ENCODE measurements around the gene DPYSL5. TPM values are rescaled to one million over a fixed set of nuclear protein-coding genes. Genes with fewer than 3 reads are reported as not detected.
A peak's percentile ranks its signal among the peaks of the same experiment; 100 is the strongest.

The DPYSL5 gene
- total RNA-seq, 2 donors from 2014 or later, result not detected

DNA sequence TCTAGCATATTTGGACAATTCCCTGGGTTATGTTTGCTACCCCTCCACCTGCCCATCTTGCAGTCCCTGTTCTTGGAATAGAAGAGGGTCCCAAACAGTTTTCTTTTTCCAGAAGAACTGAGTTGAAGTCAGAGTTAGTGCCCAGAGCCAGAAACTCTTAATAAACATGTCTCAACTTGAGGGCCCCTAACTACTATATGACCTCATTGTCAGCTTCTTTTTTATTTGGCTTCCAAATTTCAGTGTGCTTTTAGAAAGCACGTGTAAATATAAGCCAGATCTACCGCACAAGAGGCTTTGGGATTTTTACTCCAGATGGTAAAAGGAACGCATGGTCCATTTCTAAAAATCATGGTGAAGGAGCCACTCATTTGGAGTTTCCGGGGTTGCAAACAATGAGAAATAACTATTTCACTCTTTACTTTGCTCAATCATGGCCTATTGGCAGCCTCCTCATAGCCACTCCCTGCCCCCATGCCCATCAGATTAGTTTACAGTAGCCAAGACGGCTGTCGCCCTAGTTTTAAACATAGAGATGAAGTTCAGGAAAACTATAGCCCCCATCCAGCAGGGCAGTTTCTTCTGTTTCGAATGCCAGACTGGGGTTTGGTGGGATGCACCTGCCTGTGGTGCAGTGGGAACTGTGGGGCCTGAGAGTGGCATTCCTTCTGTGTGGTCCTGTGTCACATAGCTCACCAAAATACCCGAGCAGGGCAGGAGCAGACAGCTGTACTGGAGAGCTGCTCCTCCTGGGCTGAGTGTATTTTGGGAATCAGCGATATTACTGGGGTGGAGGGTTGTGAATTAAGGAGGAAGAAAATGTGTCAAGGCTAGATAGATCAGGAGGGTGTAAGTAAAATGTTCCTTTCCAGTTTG is 124.2 kb downstream of the DPYSL5 start:
- ATAC-seq, result no peak
- no peak for DNase-seq
- intact Hi-C loops (cut with DNase I), result no loop called here

DNA sequence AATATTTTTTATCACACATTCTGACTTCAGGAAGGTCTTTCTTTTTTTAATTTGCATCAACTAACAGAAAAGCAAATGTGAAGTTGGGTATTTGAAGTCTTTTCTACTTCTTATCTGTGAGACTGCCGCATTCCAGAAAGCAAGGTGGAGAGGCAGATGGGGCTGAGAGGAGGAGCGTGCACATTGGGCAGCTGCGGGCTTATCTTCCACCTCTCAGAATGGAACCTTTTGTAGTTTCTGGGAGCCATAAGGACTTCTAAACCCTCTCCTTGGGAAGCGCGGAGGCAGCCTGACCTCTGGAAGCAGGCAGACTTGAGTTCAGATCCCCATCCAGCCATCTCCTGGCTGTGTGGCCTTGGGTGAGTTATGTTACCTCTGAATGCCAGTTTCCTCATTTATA is 126.4 kb downstream of the DPYSL5 start:
- ATAC-seq (no peak), DNase-seq (no peak)

DNA sequence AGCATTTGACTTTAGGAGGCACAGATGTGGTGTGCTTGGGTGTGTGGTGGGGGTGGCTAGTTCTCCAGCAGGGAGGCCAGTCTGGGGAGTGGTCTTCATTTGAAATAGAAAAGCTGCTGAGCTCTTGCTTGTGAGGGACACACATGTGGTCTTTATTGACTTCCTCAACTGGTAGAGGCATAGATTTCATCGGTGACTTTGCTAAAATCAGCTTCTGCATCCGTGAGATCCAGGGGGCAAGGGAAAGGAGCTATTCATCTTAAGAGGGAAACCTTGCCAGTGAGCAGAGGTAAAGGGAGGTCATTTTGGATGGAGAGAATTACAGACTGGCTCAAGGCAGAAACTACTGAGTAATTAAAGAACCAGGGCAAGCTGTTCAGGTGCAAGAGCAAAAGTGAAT is 127.2 kb downstream of the DPYSL5 start:
- intact Hi-C loops (cut with DNase I), result no loop called here
- no peak for DNase-seq
- ATAC-seq, result no peak

More for the DNA sequence above, 126.4 kb downstream of the DPYSL5 start:
- intact Hi-C loops (cut with DNase I), result no loop called here

DNA sequence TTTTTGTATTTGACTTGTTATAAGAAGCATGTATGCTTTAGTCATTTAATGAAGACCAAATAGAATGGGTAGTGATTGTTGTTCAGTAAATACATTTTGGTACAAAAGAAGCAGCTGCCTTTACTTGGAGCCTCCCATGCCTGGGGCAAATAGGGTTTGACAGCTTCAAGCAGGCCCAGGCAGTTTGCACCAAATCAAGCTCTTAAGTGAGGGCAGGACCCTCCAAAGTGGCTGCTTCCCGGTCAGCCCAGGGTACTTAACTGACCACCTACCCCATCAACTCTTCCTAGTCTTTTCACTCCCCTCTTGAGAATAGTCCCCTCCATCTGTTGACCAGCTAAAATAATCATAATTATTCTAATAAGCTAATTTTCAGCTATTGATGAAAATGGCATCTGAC is 127.7 kb downstream of the DPYSL5 start:
- intact Hi-C loops (cut with DNase I), result no loop called here
- ATAC-seq, result no peak
- no peak for DNase-seq

DNA sequence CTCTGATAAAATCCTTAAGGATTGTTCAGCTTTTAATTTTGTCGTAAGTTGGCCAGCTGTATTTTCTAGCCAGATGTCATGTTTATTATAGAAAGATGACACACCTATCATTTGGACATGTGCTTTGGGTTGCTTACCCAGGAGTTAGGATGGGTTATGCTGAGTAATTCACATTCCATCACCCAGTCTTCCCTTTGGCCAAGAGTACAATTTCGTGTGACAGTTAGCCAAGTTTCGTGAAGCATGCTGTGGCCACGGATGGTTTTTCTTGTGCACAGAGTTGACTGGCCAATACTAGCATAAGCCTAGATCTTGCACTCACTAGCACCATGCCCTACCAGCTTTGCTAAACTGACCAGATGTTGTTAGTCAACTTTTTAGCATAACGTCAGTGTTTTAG is 128.3 kb downstream of the DPYSL5 start:
- DNase-seq, result no peak
- peak in 1 of 2 donors; percentile 9 for ATAC-seq
- intact Hi-C loops (cut with DNase I), result no loop called here

DNA sequence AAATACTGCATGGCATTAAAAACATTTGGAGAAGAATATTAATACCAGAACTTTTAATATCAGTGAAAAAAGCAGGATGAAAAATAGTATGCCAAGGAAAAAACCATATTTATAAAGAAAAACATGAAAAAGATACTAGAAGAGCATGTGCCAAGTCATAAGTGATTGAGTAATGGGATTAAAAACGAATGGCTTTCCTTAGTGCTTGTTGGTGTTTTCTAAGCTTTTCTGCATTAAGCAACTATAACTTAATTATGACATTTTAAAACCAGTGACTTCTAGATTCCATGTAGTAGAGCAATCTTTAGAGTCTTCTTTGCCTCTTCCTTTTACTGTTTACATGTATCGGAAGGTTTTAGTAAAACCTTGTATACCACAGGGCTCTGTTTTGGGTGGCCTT is 129.1 kb downstream of the DPYSL5 start:
- ATAC-seq, result no peak
- intact Hi-C loops (cut with DNase I), result no loop called here
- no peak for DNase-seq

DNA sequence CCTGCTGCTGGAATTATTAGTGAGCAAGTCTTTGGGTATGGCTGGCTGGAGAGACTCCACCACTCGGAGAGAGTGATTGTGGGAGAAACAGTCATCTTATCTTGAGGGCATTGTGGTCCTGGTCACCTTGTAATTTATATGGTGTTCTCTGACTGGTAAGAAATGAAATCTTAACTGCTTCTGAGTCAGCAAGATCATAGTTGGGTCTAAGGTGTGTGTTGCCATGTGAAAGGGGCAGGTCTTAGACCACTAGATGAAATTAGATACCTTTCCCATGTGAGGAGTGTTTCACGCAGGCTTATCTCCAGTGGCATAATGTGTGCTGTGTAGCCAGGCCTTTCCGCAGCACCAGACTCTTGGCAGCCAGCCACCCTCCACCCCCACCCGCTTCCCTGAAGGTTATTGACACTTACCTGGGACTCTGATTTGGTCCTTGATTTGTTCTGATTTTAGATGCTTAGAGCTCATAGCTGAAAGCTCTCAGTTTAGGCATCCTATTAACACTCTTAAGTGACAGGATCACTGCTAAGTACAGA is 130.2 kb downstream of the DPYSL5 start:
- peak; percentile 42 to 54 for ATAC-seq
- peak; percentile 42 for DNase-seq
- intact Hi-C loops (cut with DNase I), result no loop called here

DNA sequence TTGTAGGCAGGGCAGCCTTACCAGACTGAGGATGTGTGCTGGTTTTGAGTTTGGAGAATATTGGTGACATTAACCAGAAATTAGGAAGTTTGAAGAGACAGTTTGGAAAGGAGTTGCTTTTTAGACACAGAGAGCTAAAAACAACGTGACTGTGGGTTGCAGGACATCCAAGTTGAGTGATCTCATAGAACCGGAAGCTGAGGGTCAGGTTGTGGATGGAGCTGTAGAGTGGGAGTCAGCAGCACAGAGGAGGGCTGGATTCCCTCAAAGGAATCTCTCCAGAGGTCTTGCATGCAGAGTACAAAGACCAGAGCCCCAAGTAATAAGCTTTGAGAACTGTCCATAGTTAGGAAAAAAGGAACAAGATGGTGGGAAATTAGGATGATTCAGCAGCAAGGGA is 131.8 kb downstream of the DPYSL5 start:
- intact Hi-C loops (cut with DNase I), result no loop called here
- DNase-seq (no peak), ATAC-seq (no peak)

DNA sequence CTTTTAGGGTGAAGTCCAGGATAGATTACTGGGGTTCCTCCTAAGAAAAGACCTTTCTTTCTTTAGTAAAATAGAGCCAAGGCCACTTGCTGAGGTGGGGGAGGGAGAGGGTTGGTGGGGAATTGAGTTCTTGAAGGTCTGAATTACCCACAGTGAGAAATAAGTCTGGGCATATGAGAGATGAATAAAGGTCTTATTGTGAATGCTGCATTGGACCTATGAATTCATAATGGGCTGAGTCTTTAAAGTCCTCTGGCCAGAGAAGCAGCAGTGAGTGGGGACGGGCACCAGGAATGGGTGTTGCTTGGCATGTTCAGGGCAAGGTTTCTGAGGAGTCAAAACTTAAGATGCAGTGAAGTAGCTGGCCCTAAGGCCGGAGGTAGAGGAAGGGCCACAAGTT is 133.0 kb downstream of the DPYSL5 start:
- ATAC-seq (no peak), DNase-seq (no peak)
- intact Hi-C loops (cut with DNase I), result no loop called here

DNA sequence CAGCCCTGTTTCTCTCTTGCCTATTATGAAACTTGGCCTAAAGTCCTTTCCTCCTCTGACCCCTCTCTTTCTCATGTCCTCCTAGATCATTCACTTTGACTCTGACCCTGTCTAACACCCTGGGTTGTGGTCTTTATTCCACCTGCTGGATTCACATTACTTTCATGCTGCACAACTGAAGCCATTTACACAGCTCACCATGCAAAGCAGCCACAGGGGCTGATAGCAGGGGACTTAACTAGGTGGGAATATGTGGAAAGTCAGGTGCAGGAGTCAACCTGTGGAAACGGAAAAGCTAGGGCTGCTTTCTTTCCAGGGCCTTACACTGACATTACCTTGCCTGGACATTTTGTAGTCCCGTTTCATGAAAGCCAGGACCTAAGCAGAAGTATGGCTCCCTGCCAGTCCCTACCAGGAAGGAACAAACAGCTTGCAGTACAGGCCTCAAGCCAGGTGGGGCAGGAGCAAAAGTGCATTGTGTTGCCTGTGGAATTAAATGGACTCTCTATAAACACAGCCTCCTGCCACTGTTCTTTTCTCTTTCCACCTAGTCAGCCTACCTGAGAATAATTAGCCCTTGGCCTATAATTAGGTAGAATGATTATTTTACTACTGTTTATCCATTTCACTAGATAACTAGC is 134.3 kb downstream of the DPYSL5 start:
- peak; percentile 74 for DNase-seq
- intact Hi-C loops (cut with DNase I), result no loop called here
- peak; percentile 75 to 79 for ATAC-seq

DNA sequence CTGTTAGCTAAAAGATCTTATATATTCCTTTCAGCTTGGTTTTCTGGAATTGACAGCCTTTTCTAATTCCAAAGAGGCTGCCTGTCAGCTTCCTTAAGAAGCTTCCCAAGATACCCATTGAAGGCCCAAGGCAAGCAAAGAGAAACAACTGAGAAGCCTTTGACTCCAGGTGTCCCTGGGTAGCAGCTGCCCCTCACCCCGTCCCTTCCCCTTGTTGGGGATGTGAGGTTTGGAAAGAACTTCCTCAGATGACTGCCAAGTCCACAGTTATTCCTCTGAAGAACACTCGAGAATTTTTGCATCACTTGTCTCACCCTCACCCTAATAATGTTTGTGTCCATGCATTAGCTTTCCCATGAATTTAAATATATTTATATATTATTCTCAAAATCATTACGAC is 135.8 kb downstream of the DPYSL5 start:
- DNase-seq (no peak), ATAC-seq (no peak)
- intact Hi-C loops (cut with DNase I), result no loop called here

DNA sequence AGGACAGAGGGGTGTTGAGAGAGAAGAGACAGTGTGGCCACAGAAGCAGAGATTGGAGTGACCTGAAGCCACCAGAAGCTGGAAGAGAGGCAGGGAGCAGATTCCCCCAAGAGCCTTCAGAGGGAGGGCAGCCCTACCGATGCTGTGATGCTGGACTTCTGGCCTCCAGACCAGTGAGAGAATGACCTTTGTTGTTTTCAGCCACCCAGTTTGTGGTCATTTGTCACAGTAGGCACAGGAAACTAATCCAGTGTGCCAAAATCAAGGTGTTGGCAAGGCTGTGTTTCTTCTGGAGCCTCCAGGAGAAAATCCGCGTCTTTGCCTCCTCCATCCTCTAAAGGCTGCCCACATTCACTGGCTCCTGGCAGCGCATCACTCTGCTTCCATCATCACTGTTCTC is 137.9 kb downstream of the DPYSL5 start:
- ATAC-seq, result no peak
- intact Hi-C loops (cut with DNase I), result no loop called here
- DNase-seq, result no peak

DNA sequence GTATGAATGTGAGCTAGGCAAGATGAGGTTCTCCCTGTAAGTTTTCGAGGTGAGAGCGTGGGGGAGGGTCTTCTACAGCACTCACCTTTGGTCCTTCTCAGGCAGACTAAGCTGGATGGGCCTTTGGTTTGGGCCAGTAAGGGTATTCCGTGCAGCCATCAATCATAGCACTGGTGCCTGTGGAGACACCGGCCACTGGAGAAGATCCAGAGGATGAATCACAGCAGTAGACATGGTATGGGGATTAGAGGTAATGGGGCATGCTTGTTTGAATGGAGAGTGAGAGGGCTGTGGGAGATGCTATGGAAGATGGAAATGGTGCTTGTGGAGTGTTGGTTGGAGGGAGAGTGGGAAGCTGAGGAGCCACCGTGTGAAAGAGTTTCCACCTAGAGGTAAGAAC is 138.6 kb downstream of the DPYSL5 start:
- no peak for DNase-seq
- intact Hi-C loops (cut with DNase I), result no loop called here
- ATAC-seq, result no peak

DNA sequence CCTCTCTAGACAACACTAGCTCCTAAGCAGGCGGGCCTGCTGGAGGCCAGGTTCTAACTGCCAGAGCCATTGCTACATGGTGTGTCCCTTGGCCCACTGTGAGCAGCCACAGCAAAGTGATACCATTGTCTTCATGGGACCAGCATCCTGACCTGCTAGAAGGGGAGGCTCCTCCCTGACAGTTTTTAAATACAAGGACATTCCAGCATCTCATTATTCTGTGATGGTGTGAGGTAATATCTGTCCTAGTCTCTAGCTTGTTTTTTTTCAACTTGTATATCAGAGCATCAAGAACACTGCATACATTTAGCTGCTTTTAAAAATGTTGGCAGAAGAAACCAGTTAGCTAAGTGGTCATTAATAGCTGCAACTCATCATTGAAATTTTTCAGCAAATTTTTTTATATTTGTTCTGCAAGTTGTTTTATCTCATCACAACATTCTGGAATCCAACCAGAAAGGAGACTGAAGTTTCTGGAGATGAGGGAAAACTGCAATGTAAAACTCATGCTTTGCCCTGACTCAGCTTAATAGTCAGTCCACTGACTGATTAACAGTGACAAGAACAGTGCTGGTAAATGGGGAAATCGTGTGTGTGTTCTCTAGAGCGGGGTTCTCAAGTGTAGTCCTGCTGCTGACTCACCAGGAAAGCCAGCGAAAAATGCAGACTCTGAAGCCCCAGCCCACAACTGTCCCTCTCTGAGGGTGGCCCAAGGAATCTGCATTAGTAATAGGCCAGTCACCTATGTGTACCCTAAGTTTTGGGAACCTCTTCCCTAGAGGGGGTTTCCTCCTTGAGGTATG is 140.3 kb downstream of the DPYSL5 start:
- ATAC-seq (peak in 1 of 2 donors; percentile 29), DNase-seq (no peak)
- intact Hi-C loops (cut with DNase I), result no loop called here

DNA sequence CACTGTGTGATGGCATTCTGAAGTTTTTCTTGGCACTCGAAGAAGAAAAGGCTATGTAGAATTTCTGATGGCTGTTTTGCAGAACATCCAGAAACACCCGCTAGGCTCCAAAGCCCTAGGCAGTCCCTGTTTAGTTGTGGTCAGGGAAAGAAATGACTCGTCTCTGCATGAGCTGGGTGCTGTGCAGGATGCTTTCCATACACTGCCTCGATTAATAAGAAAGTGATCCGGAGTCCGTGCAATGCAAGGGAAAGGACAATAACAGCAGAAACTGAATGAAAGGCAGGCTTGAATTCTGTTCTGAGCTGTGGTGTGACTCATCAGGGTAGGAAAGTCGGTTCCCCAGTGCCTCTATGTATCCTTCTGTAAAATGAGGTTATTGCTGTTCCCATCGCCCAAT is 141.2 kb downstream of the DPYSL5 start:
- ATAC-seq, result no peak
- no peak for DNase-seq
- intact Hi-C loops (cut with DNase I), result no loop called here

DNA sequence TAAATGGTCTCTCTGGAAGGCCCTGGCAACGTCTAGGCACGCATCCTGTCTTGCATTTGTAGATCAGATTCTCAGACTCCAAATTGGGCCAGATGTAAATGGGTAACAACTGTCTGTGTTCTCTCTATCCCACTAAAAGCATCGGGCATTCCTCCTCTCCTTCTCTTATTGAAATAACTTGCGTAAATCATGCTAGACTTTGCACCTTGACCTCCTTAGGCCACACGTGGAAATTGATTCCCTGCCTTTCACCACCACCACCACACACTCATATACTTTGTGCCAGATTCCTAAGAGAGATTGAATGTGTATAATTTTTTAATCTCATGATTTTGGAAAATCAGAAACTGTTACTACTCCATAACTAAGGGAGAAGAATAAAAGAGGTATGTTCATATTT is 143.8 kb downstream of the DPYSL5 start:
- DNase-seq (no peak), ATAC-seq (no peak)
- intact Hi-C loops (cut with DNase I), result no loop called here

DNA sequence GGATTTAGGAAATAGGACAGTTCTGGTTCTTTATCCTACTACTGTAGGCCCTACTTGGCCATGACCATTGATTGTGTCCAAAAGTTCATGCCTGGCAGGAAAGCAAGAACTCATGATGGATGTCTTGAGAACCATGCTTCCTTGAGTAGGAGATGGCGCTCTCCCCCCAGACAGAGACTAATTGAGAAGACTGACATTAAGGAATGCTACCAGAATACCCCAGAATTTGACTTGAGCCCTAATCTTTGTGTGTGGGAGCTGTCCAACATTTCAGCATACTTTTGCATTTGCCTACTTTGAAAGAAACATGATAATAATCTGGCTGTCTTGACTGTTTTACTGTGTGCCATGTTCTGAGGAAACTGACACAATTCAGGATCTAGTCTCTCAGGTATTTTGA is 145.8 kb downstream of the DPYSL5 start:
- intact Hi-C loops (cut with DNase I), result no loop called here
- ATAC-seq (no peak), DNase-seq (no peak)

DNA sequence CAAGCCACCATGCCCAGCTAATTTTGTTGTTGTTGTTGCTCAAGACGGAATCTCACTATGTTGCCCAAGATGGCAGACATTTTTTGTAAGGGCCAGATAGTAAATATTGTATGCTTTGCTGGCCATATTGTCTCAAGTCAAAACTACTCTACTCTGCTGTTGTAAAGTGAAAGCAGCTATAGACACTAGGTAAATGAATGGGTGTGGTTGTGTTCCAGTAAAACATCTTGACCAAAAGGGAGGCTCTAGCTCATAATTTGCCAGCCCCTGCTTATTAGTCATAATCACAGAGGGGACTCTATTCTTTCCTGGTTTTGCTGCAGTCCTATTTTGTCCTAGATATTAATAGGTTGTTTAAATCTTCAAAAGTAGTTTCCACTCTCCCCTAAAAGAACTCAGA is 147.1 kb downstream of the DPYSL5 start:
- DNase-seq (no peak), ATAC-seq (no peak)
- intact Hi-C loops (cut with DNase I), result no loop called here

DNA sequence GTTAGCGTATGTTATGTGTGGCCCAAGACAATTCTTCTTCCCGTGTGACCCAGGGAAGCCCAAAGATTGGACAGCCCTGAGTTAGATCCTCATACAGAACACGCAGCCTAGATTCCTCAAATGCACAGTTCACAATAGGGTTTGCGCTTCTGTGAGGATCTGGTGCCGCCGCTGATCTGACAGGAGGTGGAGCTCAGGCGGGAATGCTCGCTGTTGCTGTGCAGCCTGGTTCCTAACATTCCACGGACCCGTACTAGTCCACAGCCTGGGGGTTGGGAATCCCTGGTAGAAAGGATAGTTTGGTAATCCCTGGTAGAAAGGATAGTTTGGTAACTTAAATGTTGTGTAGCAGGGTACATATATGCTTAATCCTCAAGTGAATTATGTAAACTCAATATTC is 149.5 kb downstream of the DPYSL5 start:
- DNase-seq, result no peak
- ATAC-seq, result no peak
- intact Hi-C loops (cut with DNase I), result no loop called here

DNA sequence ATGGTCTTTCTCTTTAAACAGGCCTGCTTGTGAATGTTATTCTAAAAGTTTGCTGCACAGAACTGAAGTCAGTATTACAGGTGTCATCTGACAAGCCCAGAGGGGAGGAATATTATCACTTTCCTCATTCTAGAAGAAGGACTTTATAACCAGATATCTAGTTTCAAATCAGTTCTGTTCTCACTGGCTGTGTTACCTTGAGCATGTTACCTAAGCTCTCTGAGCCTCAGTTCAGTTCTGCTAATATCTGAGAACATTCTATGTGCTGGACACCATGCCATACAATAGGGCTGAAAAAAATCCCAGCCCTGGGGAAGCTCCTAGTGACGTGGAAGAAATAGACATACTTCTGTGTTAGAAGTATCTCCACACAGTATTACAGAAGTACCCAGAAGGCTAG is 150.4 kb downstream of the DPYSL5 start:
- intact Hi-C loops (cut with DNase I), result no loop called here
- ATAC-seq (no peak), DNase-seq (no peak)
